DMS114 treated with DMSO at 0.1 percent for 48 hours (cell line): ENCODE results near the gene TEX29.

Experiments used
- DNase-seq: peaks from one replicate; lab custom pipeline; 2025; ENCODE audit not compliant: unreplicated experiment; lab: John Stamatoyannopoulos, UW

TEX29 gene

GRCh38 chr13:111390522-111391270 lies 70.3 kb downstream of the TEX29 start:
- no peak for DNase-seq

GRCh38 chr13:111392486-111392885 lies 72.0 kb downstream of the TEX29 start:
- DNase-seq: no peak

- no peak for DNase-seq
Measured at GRCh38 chr13:111393221-111393790, 72.9 kb downstream of the TEX29 start.
